HG03342 (cell line): ENCODE data around the gene SPON2.
A peak's percentile ranks its signal among the peaks of the same experiment; 100 is the strongest.
"Not testable (repeated sequence)": the region's sequence is repeated elsewhere in the genome, so short reads cannot be mapped to it uniquely, and the experiment has no call there.

ENCODE experiments used
- ATAC-seq: cut with Tn5 transposase; IDR thresholded peaks from one replicate; pipeline ENCODE4 v1.9.1; 2021; ENCODE audit warnings: mild to moderate bottlenecking, moderate library complexity; ENCODE audit not compliant: unreplicated experiment

SPON2 gene

GRCh38 chr4:1152290-1152689 lies 20.1 kb downstream of the SPON2 start:
- no peak for ATAC-seq

DNA sequence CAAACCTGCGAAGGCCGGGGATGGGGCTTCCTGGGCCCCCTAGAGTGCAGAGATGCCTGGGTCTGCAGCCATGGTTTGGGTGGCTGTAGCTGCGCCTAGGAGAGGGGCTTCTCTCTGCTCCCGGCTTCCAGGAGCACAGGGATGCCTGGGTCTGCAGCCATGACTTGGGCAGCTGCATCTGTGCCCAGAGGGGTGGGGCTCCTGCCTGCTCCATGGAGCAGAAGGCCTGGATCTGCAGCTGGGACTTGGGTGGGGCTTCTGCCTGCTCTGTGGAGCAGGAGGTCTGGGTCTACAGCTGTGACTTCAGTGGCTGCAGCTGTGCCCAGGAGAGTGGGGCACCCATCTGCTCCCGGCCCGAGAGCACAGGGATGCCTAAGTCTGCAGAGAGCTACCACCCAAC lies 20.8 kb downstream of the SPON2 start:
- ATAC-seq, result no peak

- no peak for ATAC-seq
Observed at GRCh38 chr4:1150875-1151274, 21.5 kb downstream of the SPON2 start.

DNA sequence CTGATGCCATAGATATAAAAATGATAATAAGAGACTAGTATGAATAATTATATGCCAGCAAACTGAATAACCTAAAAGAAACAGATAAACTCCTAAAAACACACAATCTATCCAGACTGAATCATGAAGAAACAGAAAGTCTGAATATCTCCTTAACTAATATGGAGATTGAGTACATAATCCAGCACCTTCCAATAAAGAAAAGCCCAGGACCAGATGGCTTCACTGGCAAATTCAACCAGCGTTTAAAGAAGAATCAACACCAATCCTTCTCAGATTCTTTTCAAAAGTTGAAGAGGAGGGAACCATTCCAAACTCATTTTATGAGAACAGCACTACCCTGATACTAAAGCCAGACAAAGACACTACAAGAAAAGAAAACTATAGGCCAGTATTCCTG lies 32.5 kb downstream of the SPON2 start:
- no peak for ATAC-seq

DNA sequence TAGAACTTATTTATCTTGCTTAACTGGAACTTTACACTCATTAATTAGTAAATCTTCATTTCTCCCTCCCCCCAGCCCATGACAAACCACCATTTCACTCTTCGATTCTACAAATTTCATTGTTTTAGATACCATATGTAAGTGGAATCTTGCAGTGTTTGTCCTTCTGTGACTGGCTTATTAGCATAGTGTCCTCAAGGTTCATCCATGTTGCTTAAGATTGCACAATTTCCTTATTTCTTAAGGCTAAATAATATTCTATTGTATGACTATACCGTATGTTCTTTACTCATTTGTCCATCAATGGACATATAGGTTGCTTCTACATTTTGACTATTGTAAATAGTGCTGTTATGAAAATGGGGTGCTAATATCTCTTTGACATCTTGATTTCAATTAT lies 34.5 kb downstream of the SPON2 start:
- ATAC-seq, result no peak

- ATAC-seq, result no peak
Observed at GRCh38 chr4:1137063-1137776, 35.2 kb downstream of the SPON2 start.

DNA sequence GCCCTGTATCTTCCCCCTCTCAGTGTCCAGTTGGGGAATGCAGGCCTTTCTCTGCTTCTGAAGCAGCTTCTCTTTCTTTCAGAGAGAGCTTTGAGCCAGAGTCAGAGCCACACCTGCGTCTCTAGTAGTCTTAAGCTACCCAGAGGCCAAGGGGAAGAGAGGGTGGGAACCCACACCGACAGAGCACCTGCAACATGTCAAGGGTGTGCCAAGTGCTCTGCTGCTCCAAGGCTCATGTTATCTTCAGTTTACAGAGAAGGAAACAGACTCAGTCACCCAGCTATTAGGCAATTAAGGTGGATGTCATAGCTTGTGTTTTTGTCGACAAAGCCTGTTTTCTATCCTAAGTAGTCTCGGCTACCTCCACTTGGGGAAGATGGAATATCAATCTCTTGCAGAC lies 36.3 kb downstream of the SPON2 start:
- no peak for ATAC-seq

DNA sequence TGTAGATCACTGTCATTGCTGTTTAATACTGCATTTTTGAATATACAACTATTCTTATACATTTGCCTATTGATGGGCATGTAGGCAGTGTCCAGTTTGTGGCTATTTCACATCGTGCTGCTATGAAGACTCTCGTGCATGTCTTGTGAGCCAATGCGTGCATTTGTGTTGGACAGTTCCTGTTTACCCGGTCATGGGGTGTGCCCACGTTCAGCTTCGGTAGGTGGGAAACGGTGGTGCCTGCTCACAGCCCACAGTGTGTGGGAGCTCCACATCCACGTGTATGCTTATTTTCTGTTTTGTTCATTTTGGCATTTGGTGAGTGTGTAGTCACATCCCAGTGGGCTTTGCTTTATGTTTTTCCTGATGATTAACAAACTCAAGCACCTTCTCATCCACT lies 39.4 kb downstream of the SPON2 start:
- ATAC-seq, result no peak

DNA sequence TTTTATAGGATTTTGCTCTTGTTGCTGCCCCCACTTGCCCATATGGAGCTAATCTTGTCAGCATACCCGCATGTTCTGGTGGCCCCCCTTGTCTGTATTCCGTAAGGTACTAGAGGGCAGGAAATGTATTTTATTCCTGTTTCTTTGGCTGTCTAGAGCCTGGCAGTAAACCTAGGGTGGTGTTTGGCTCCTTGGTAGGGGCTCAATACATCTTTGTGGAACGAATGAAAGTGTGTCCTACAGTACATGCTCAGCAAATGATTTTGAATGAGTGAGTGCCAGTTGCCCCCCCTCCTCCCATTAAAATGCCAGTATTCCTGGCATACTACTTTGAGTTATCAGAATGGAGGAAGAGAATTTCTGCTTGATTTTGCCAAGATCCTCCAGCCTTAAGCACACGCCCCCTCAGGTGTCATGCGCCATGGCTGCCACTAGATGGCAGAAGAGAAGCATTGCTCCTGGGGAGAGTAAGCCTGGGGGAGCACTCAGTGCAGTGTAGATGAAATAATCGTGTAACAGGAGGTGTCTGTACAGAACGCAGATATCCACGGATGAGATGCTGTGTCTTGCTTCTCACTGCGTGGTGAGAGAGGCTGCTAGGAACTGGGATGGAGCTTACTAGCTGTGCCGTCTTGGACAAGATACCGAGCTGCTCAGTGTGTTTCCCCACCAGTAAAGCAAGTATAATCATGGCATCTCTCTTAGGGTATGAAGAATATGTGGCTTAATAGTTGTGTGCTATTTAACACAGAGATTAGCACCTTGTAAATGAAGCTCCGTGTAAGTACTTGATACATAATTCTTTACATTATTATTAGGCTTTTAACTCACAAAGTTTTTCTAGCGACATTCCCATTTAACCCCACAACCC lies 41.8 kb downstream of the SPON2 start:
- ATAC-seq, result peak; percentile 88

GRCh38 chr4:1126506-1126905 lies 45.9 kb downstream of the SPON2 start:
- ATAC-seq, result no peak

DNA sequence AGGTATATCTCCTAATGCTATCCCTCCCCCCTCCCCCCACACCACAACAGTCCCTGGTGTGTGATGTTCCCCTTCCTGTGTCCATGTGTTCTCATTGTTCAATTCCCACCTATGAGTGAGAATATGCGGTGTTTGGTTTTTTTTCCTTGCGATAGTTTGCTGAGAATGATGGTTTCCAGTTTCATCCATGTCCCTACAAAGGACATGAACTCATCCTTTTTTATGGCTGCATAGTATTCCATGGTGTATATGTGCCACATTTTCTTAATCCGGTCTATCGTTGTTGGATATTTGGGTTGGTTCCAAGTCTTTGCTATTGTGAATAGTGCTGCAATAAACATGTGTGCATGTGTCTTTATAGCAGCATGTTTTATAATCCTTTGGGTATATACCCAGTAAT lies 46.9 kb downstream of the SPON2 start:
- not testable (repeated sequence) for ATAC-seq

DNA sequence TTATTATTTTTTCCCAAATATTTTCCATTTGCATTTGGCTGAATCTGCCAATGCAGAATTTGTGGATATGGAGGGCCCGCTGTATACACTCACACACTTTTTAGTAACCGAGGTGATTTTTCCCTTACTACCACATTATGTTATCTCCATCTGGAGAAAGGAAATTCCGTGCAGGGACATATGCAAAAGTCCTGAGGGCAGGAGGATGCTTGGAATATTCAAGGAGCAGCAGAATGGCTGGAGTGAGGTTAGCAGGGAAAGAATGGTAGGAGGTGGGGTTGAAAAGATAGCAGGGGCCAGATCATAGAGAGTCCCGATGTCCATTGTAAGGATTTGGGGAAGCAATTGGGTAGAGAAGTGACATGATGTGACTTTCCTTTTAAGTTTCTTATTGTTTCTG lies 47.6 kb downstream of the SPON2 start:
- ATAC-seq, result no peak

DNA sequence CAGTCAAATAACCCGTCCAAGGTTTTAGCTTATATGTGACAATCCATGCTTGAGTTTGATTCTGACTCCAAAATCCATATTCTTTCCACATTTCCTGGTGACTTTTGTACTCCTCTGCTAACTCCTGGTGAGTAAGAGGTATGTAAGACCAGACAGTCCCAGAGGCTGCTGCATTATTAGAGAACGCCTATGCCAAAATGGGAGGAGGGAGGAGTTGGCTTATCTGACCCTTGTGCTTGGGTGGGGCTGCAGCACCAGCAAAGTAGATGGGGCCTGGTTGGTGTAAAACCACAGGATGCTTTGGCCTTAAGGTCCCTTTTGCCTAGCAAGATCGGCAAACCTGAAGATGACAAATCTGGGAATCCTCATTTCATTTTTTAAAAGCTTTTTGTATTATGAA lies 49.9 kb downstream of the SPON2 start:
- no peak for ATAC-seq
